HepG2 (cell line): ENCODE results near the gene SLC2A6. TPM values are rescaled to one million over a fixed set of nuclear protein-coding genes. Genes with fewer than 3 reads are reported as not detected.
A peak's percentile ranks its signal among the peaks of the same experiment; 100 is the strongest.

Experiments
- CBX1 ChIP-seq: IDR thresholded peaks from one replicate; pipeline ENCODE4 v1.6.1; 2016; ENCODE audit warnings: antibody characterized with exemption, low read depth
- GATAD2A ChIP-seq: IDR thresholded peaks from 2 replicates; pipeline ENCODE4 v1.6.1; 2016
- HIVEP1 ChIP-seq: sonication (generic); formaldehyde crosslinking; IDR thresholded peaks from 2 replicates; pipeline ENCODE4 v1.4.0; 2020; ENCODE audit warnings: mild to moderate bottlenecking, missing genetic modification reagents
- MTF2 ChIP-seq: sonication (generic); formaldehyde crosslinking; IDR thresholded peaks from 2 replicates; pipeline ENCODE4 v1.5.0; 2020; ENCODE audit warnings: missing genetic modification reagents, borderline replicate concordance
- NBN ChIP-seq: fragments of 450-650 bp; conservative IDR thresholded peaks from 2 replicates; pipeline ENCODE4 v1.6.1; 2017
- NFAT5 ChIP-seq: sonication (generic); formaldehyde crosslinking; IDR thresholded peaks from 2 replicates; pipeline ENCODE4 v1.4.0; 2020; ENCODE audit warnings: missing genetic modification reagents
- RFX3 ChIP-seq: IDR thresholded peaks from 2 replicates; pipeline ENCODE4 v1.6.1; 2016; ENCODE audit warnings: missing biosample characterization, missing genetic modification reagents
- SIN3A ChIP-seq: IDR thresholded peaks from 2 replicates; pipeline ENCODE4 v1.6.1; 2011; ENCODE audit warnings: low read depth, mild to moderate bottlenecking, control low read depth, low read length, borderline replicate concordance
- ZNF230 ChIP-seq: sonication (generic); formaldehyde crosslinking; IDR thresholded peaks from 2 replicates; pipeline ENCODE4 v1.4.0; 2020; ENCODE audit warnings: mild to moderate bottlenecking, missing genetic modification reagents
- ZNF331 ChIP-seq: sonication (generic); formaldehyde crosslinking; IDR thresholded peaks from 2 replicates; pipeline ENCODE4 v1.4.0; 2020; ENCODE audit warnings: missing genetic modification reagents
- ZNF333 ChIP-seq: sonication (generic); formaldehyde crosslinking; IDR thresholded peaks from 2 replicates; pipeline ENCODE4 v1.4.0; 2020; ENCODE audit warnings: mild to moderate bottlenecking, missing genetic modification reagents, borderline replicate concordance
- ZNF563 ChIP-seq: sonication (generic); formaldehyde crosslinking; IDR thresholded peaks from 2 replicates; pipeline ENCODE4 v1.8.0; 2022; ENCODE audit warnings: mild to moderate bottlenecking, moderate library complexity, missing genetic modification reagents
- polyA plus RNA-seq, 8 experiments: library from polyadenylated mRNA; depleted of rRNA in 3 of 8; stranded (reverse) in 7 of 8; unstranded in 1 of 8; fragments of >200 nt; fragmentation: Illumina TruSeq in 4 of 8; extraction: Trizol in 4 of 8; gene quantifications; 2 replicates each; pipeline versions ENCODE4 v1.2.1 to v1.2.3, GENCODE V29; 2011 to 2016; ENCODE audit warnings: low read depth in 4 of 8, missing spikeins in 1 of 8, mixed read lengths in 1 of 8; ENCODE audit not compliant: insufficient read depth in 1 of 8
- total RNA-seq, 5 experiments: library from RNA; depleted of rRNA; stranded (reverse); fragments of >200 nt; fragmentation: Illumina TruSeq; extraction: Trizol; gene quantifications; 2 replicates each; pipeline ENCODE4 v1.2.3, GENCODE V29; 2016; ENCODE audit warnings: low read depth in 1 of 5
- TF ChIP-seq, protein P1 (sequence below): sonication (generic); formaldehyde crosslinking; IDR thresholded peaks from 2 replicates; pipeline ENCODE4 v1.5.0; 2020; ENCODE audit warnings: mild to moderate bottlenecking, missing genetic modification reagents
- TF ChIP-seq, protein P2 (sequence below): sonication (generic); formaldehyde crosslinking; IDR thresholded peaks from 2 replicates; pipeline ENCODE4 v1.4.0; 2020; ENCODE audit warnings: missing genetic modification reagents
- TF ChIP-seq, protein P3 (sequence below): sonication (generic); formaldehyde crosslinking; IDR thresholded peaks from 2 replicates; pipeline ENCODE4 v1.8.1; 2023; ENCODE audit warnings: mild to moderate bottlenecking, inconsistent platforms, moderate library complexity, missing genetic modification reagents, borderline replicate concordance
- TF ChIP-seq, protein P4 (sequence below): sonication (generic); formaldehyde crosslinking; IDR thresholded peaks from 2 replicates; pipeline ENCODE4 v1.4.0; 2020; ENCODE audit warnings: mild to moderate bottlenecking, missing genetic modification reagents

The SLC2A6 gene
- total and polyA plus RNA-seq, 2 of the 13 experiments (the other 11 are each of a cell fraction or from before 2014, with no cell fraction given) = 4.1 to 15.0 TPM

- TF ChIP-seq, protein P1, sequence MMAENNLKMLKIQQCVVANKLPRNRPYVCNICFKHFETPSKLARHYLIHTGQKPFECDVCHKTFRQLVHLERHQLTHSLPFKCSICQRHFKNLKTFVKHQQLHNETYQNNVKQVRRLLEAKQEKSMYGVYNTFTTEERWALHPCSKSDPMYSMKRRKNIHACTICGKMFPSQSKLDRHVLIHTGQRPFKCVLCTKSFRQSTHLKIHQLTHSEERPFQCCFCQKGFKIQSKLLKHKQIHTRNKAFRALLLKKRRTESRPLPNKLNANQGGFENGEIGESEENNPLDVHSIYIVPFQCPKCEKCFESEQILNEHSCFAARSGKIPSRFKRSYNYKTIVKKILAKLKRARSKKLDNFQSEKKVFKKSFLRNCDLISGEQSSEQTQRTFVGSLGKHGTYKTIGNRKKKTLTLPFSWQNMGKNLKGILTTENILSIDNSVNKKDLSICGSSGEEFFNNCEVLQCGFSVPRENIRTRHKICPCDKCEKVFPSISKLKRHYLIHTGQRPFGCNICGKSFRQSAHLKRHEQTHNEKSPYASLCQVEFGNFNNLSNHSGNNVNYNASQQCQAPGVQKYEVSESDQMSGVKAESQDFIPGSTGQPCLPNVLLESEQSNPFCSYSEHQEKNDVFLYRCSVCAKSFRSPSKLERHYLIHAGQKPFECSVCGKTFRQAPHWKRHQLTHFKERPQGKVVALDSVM (CRISPR knock-in tag) = no peak
- TF ChIP-seq ZNF333 (CRISPR knock-in tag) (no peak), ZNF331 (no peak), HIVEP1 (CRISPR knock-in tag) (no peak), ZNF230 (CRISPR knock-in tag) (no peak), NFAT5 (no peak), NBN (no peak), CBX1 (no peak), ZNF563 (no peak), MTF2 (CRISPR knock-in tag) (no peak), SIN3A (no peak), RFX3 (CRISPR knock-in tag) (no peak), GATAD2A (CRISPR knock-in tag) (no peak)
- TF ChIP-seq, protein P2, sequence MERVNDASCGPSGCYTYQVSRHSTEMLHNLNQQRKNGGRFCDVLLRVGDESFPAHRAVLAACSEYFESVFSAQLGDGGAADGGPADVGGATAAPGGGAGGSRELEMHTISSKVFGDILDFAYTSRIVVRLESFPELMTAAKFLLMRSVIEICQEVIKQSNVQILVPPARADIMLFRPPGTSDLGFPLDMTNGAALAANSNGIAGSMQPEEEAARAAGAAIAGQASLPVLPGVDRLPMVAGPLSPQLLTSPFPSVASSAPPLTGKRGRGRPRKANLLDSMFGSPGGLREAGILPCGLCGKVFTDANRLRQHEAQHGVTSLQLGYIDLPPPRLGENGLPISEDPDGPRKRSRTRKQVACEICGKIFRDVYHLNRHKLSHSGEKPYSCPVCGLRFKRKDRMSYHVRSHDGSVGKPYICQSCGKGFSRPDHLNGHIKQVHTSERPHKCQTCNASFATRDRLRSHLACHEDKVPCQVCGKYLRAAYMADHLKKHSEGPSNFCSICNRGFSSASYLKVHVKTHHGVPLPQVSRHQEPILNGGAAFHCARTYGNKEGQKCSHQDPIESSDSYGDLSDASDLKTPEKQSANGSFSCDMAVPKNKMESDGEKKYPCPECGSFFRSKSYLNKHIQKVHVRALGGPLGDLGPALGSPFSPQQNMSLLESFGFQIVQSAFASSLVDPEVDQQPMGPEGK = peak; percentile 75
- TF ChIP-seq, protein P3, sequence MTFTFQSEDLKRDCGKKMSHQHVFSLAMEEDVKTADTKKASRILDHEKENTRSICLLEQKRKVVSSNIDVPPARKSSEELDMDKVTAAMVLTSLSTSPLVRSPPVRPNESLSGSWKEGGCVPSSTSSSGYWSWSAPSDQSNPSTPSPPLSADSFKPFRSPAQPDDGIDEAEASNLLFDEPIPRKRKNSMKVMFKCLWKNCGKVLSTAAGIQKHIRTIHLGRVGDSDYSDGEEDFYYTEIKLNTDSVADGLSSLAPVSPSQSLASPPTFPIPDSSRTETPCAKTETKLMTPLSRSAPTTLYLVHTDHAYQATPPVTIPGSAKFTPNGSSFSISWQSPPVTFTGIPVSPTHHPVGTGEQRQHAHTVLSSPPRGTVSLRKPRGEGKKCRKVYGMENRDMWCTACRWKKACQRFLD (CRISPR knock-in tag) = no peak
- TF ChIP-seq, protein P4, sequence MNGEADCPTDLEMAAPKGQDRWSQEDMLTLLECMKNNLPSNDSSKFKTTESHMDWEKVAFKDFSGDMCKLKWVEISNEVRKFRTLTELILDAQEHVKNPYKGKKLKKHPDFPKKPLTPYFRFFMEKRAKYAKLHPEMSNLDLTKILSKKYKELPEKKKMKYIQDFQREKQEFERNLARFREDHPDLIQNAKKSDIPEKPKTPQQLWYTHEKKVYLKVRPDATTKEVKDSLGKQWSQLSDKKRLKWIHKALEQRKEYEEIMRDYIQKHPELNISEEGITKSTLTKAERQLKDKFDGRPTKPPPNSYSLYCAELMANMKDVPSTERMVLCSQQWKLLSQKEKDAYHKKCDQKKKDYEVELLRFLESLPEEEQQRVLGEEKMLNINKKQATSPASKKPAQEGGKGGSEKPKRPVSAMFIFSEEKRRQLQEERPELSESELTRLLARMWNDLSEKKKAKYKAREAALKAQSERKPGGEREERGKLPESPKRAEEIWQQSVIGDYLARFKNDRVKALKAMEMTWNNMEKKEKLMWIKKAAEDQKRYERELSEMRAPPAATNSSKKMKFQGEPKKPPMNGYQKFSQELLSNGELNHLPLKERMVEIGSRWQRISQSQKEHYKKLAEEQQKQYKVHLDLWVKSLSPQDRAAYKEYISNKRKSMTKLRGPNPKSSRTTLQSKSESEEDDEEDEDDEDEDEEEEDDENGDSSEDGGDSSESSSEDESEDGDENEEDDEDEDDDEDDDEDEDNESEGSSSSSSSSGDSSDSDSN (CRISPR knock-in tag) = no peak
Measured at GRCh38 chr9:133494636-133495326, 15.9 kb upstream of the SLC2A6 start (continued).
